Keratinocyte (primary cell): ENCODE data around the gene PECR. TPM values are rescaled to one million over a fixed set of nuclear protein-coding genes. Genes with fewer than 3 reads are reported as not detected.
A peak's percentile ranks its signal among the peaks of the same experiment; 100 is the strongest.

Source experiments
- DNase-seq: peaks from one replicate; pipeline ENCODE4 v3.0.0-alpha.2; 2011; ENCODE audit warnings: low read depth, missing footprints, low spot score
- FAIRE-seq: peaks from 2 replicates; lab custom pipeline; 2011; peaks lifted over from hg19 to GRCh38; lab: Jason Lieb, UNC
- H2AFZ ChIP-seq: 2 replicates; pipeline ENCODE4 v1.6.0; 2012; ENCODE audit warnings: low read length, control low read depth, inconsistent platforms; ENCODE audit not compliant: control insufficient read depth
- H3K27ac ChIP-seq: 2 replicates; pipeline ENCODE4 v1.5.1; 2011; ENCODE audit warnings: low read length; ENCODE audit not compliant: control insufficient read depth, insufficient read depth
- H3K27me3 ChIP-seq: 3 replicates; pipeline ENCODE4 v1.6.0; 2011; ENCODE audit warnings: low read length; ENCODE audit not compliant: control insufficient read depth, insufficient read depth; ENCODE audit errors: extremely low read depth
- H3K36me3 ChIP-seq, 2 experiments: 2 replicates in 1 of 2; 3 replicates in 1 of 2; pipeline ENCODE4 v1.5.1; 2011; ENCODE audit warnings: low read length in 2 of 2, mild to moderate bottlenecking in 1 of 2; ENCODE audit not compliant: control insufficient read depth in 2 of 2, insufficient read depth in 2 of 2; ENCODE audit errors: extremely low read depth in 1 of 2
- H3K4me1 ChIP-seq: 3 replicates; pipeline ENCODE4 v1.5.1; 2011; ENCODE audit warnings: low read length; ENCODE audit not compliant: control insufficient read depth, insufficient read depth; ENCODE audit errors: extremely low read depth
- H3K4me2 ChIP-seq: 3 replicates; pipeline ENCODE4 v1.6.0; 2011; ENCODE audit warnings: low read depth, low read length; ENCODE audit not compliant: control insufficient read depth, insufficient read depth; ENCODE audit errors: extremely low read depth
- H3K4me3 ChIP-seq, 3 experiments: fragments of 200-600 bp in 1 of 3; sonication (generic) in 1 of 3; 2 replicates in 2 of 3; 3 replicates in 1 of 3; pipeline ENCODE4 v1.5.1; 2011 to 2016; ENCODE audit warnings: low read length in 3 of 3, mild to moderate bottlenecking in 3 of 3, control low read depth in 2 of 3, inconsistent platforms in 1 of 3, low read depth in 1 of 3, mixed read lengths in 1 of 3, mixed run types in 1 of 3, moderate library complexity in 1 of 3; ENCODE audit not compliant: control insufficient read depth in 2 of 3, insufficient read depth in 2 of 3; ENCODE audit errors: extremely low read depth in 1 of 3
- H3K79me2 ChIP-seq: 2 replicates; pipeline ENCODE4 v1.6.0; 2012; ENCODE audit warnings: low read length; ENCODE audit not compliant: control insufficient read depth, insufficient read depth
- H3K9ac ChIP-seq: 3 replicates; pipeline ENCODE4 v1.6.0; 2011; ENCODE audit warnings: low read length; ENCODE audit not compliant: control insufficient read depth, insufficient read depth; ENCODE audit errors: extremely low read depth
- H3K9me1 ChIP-seq: 3 replicates; pipeline ENCODE4 v1.6.0; 2011; ENCODE audit warnings: low read length; ENCODE audit not compliant: control insufficient read depth, insufficient read depth; ENCODE audit errors: extremely low read depth
- H3K9me3 ChIP-seq: 2 replicates; pipeline ENCODE4 v1.5.1; 2012; ENCODE audit warnings: low read depth, low read length; ENCODE audit not compliant: control insufficient read depth
- H4K20me1 ChIP-seq: 3 replicates; pipeline ENCODE4 v1.6.0; 2011; ENCODE audit warnings: low read length; ENCODE audit not compliant: control insufficient read depth, insufficient read depth; ENCODE audit errors: extremely low read depth
- CTCF ChIP-seq, 3 experiments: IDR thresholded peaks in 1 of 3; conservative IDR thresholded peaks in 1 of 3; optimal IDR thresholded peaks in 1 of 3; 2 replicates in 2 of 3; 3 replicates in 1 of 3; pipeline versions ENCODE3 to v1.5.1; 2011; ENCODE audit warnings: low read length in 3 of 3, mild to moderate bottlenecking in 3 of 3, moderate library complexity in 2 of 3, control low read depth in 1 of 3, inconsistent platforms in 1 of 3; ENCODE audit not compliant: insufficient read depth in 2 of 3; ENCODE audit errors: extremely low read depth in 1 of 3
- EZH2 ChIP-seq: IDR thresholded peaks from one replicate; pipeline ENCODE4 v1.6.1; 2012; ENCODE audit warnings: inconsistent platforms, mild to moderate bottlenecking, low read length, moderate library complexity
- dilution Hi-C: fragments of 300-500 bp; cut with MboI; formaldehyde crosslinking; loops from one replicate; pipeline ENCODE4 v1.7.0; 2020; ENCODE audit warnings: low sequenced_read_pairs; ENCODE audit not compliant: extremely low pct_ligation_motif_present
- polyA plus RNA-seq, 5 experiments: library from polyadenylated mRNA; depleted of rRNA in 3 of 5; stranded (reverse) in 3 of 5; stranded (forward) in 1 of 5; unstranded in 1 of 5; fragments of >200 nt; gene quantifications; 1 replicate in 1 of 5; 2 replicates in 3 of 5; 3 replicates in 1 of 5; pipeline versions ENCODE4 v1.2.1 to v1.2.3, GENCODE V29; 2011 to 2012; ENCODE audit warnings: missing spikeins in 2 of 5, low read depth in 1 of 5, low replicate concordance in 1 of 5

PECR gene
- polyA plus RNA-seq, 1 donor (not counting 4 experiments of a cell fraction or from before 2014, with no cell fraction given) = 12.0 TPM

GRCh38 chr2:216108967-216109921 is 27.6 kb upstream of the PECR start, which contains the start of gene XRCC5:
XRCC5 (plus strand) TSS chr2:216109348; CDS start chr2:216109437, 89 bp downstream.
- TF ChIP-seq EZH2 (no peak), CTCF (optimal IDR thresholded peaks at IDR 0.05 in 1 of 3, IDR thresholded peaks at IDR 0.05 in 1 of 3, conservative IDR thresholded peaks at IDR 0.05 in 1 of 3; ENCODE audit: extremely low read depth in 1 of 3, insufficient read depth in 2 of 3, low read length in 3 of 3) (no peak)
- Histone ChIP-seq H3K27ac (peak within 1 kb of the TSS; percentile 90), H3K9me3 (no peaks in the 10 kb centered on the region), H2AFZ (peak within 1 kb of the TSS; percentile 93), H3K4me1 (peaks cover 28% of the 10 kb centered on the region), H3K27me3 (no peaks in the 10 kb centered on the region), H4K20me1 (no peaks in the 10 kb centered on the region), H3K9ac (peak within 1 kb of the TSS; percentile 97), H3K79me2 (peaks cover 42% of the 10 kb centered on the region), H3K9me1 (no peaks in the 10 kb centered on the region), H3K36me3 (peaks cover 23% of the 10 kb centered on the region in 2 experiments), H3K4me2 (peak within 1 kb of the TSS; percentile 93), H3K4me3 (peak within 1 kb of the TSS; percentile 93 to 99 (median 98))
- FAIRE-seq (no peak), DNase-seq (peak; percentile 85)
- dilution Hi-C loops = no loop called here

DNA sequence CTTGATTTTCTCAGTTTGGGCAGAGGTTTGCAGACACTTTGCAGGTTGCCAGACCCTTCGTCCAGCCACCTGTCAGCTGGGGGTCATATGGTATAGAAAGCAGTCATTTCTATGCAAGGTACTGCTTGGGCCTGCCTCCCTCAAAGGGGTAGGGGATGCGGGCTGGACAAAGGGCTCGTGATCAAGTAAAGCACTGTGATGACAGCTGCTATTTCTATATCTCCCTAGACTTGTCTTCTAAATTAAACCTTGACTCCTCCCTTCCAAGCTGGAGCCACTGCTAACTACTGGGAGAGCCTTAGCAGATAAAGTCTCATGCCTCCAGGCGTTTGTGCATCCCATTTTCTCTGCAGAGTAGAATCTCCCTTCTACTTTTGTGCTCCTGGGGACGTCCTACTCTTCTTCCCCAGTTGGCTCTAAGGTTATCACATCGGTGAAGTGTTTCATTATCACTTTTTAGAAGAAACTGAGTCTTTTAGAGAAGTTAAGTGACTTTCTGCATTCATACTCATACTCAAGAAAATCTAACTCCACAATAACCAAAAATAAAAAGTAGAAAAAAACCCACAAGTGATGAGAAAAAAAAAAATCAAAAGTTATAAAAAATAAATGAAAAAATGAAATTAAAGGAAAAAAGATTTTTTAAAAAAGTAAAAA is 26.8 kb upstream of the PECR start:
- no peak for TF ChIP-seq EZH2
- no peak for TF ChIP-seq CTCF (optimal IDR thresholded peaks at IDR 0.05 in 1 of 3, IDR thresholded peaks at IDR 0.05 in 1 of 3, conservative IDR thresholded peaks at IDR 0.05 in 1 of 3; ENCODE audit: extremely low read depth in 1 of 3, insufficient read depth in 2 of 3, low read length in 3 of 3)
- peak overlapping the region; percentile 85 for H3K4me2 ChIP-seq
- no peaks in the 10 kb centered on the region for H4K20me1 ChIP-seq
- dilution Hi-C loops = no loop called here
- no peaks in the 10 kb centered on the region for H3K27me3 ChIP-seq
- H3K36me3 ChIP-seq = peaks cover 15 to 20% of the 10 kb centered on the region in 2 experiments
- peak overlapping the region; percentile 56 to 99 (median 93) for H3K4me3 ChIP-seq
- no peaks in the 10 kb centered on the region for H3K9me1 ChIP-seq
- H3K4me1 ChIP-seq = peaks cover 28% of the 10 kb centered on the region
- peak overlapping the region; percentile 97 for H3K9ac ChIP-seq
- FAIRE-seq (no peak), DNase-seq (no peak)
- H3K79me2 ChIP-seq = peaks cover 40% of the 10 kb centered on the region
- H2AFZ ChIP-seq = peak overlapping the region; percentile 14
- no peaks in the 10 kb centered on the region for H3K9me3 ChIP-seq
- H3K27ac ChIP-seq = peak overlapping the region; percentile 70
